Measurements from ENCODE around the gene EPG5. TPM values are rescaled to one million over a fixed set of nuclear protein-coding genes. Genes with fewer than 3 reads are reported as not detected.

Gene EPG5
- polyA plus RNA-seq, 1 of the 3 experiments (the other 2 are of a cell fraction): 13.6 TPM

DNA sequence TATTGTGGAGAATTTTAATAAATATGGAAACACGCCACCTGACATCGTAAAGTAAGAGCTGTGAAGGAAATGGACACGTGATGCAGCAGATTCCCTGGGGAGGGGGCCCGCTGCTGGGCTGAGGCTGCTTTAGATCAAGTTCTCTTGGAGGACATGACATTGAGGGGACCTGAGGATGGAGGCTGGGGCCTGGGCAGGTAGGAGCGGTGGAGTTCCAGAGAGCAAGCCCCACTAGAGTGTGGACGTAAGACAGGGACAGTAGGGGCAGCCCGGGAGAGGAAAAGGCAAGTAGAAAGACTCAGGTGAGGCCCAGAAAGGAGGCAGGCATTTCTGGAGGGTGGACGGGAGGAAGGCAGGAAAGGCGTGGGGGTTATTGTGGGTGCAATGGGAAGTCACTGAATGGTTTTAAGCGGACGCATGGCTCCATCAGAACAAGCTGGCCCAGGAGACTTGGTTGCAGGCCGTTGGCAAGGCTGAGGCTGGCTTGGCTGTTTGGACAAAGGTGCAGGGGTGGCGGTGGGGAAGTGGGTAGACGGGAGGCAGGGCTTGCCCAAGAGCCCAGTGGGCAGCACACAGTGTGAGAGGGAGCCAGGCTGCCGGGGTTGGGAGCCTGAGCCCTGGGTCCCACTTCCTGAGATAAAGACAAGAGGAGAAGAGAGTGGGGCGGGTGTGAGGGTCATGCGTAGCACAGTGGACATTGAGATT, 125.9 kb downstream of the EPG5 start:
- CTCF ChIA-PET: no interaction called here
- DNase-seq: no peak

More for the DNA sequence above, 125.9 kb downstream of the EPG5 start:
- no peak for TF ChIP-seq NRF1 (IDR thresholded peaks at IDR 0.05; ENCODE audit: low read depth, low read length)
- no peak for TF ChIP-seq MXI1 (IDR thresholded peaks at IDR 0.05; ENCODE audit: low read depth, low read length)
- TF ChIP-seq, protein P1, sequence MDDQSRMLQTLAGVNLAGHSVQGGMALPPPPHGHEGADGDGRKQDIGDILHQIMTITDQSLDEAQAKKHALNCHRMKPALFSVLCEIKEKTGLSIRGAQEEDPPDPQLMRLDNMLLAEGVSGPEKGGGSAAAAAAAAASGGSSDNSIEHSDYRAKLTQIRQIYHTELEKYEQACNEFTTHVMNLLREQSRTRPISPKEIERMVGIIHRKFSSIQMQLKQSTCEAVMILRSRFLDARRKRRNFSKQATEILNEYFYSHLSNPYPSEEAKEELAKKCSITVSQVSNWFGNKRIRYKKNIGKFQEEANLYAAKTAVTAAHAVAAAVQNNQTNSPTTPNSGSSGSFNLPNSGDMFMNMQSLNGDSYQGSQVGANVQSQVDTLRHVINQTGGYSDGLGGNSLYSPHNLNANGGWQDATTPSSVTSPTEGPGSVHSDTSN (IDR thresholded peaks at IDR 0.05): no peak
- TF ChIP-seq, protein P2, sequence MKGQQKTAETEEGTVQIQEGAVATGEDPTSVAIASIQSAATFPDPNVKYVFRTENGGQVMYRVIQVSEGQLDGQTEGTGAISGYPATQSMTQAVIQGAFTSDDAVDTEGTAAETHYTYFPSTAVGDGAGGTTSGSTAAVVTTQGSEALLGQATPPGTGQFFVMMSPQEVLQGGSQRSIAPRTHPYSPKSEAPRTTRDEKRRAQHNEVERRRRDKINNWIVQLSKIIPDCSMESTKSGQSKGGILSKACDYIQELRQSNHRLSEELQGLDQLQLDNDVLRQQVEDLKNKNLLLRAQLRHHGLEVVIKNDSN (IDR thresholded peaks at IDR 0.05; ENCODE audit: borderline replicate concordance, low read depth): no peak
- TF ChIP-seq GABPA (IDR thresholded peaks at IDR 0.05; ENCODE audit: low read depth): no peak
- no peak for TF ChIP-seq USF2 (IDR thresholded peaks at IDR 0.05; ENCODE audit: borderline replicate concordance, low read depth, low read length)
- TF ChIP-seq, protein P3, sequence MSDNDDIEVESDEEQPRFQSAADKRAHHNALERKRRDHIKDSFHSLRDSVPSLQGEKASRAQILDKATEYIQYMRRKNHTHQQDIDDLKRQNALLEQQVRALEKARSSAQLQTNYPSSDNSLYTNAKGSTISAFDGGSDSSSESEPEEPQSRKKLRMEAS (IDR thresholded peaks at IDR 0.05; ENCODE audit: low read depth): no peak
- TF ChIP-seq, protein P4, sequence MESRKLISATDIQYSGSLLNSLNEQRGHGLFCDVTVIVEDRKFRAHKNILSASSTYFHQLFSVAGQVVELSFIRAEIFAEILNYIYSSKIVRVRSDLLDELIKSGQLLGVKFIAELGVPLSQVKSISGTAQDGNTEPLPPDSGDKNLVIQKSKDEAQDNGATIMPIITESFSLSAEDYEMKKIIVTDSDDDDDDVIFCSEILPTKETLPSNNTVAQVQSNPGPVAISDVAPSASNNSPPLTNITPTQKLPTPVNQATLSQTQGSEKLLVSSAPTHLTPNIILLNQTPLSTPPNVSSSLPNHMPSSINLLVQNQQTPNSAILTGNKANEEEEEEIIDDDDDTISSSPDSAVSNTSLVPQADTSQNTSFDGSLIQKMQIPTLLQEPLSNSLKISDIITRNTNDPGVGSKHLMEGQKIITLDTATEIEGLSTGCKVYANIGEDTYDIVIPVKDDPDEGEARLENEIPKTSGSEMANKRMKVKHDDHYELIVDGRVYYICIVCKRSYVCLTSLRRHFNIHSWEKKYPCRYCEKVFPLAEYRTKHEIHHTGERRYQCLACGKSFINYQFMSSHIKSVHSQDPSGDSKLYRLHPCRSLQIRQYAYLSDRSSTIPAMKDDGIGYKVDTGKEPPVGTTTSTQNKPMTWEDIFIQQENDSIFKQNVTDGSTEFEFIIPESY (IDR thresholded peaks at IDR 0.05; ENCODE audit: borderline replicate concordance, low read depth): no peak
- TF ChIP-seq RAD21 (IDR thresholded peaks at IDR 0.05; ENCODE audit: low read length): no peak
- no peak for TF ChIP-seq TEAD4 (IDR thresholded peaks at IDR 0.05; ENCODE audit: borderline replicate concordance, insufficient read depth)
- TF ChIP-seq RFX5 (IDR thresholded peaks at IDR 0.05; ENCODE audit: low read length): no peak
- TF ChIP-seq CTCF (IDR thresholded peaks at IDR 0.05): no peak
- TF ChIP-seq FOSL2 (IDR thresholded peaks at IDR 0.05; ENCODE audit: borderline replicate concordance, low read depth): no peak
- no peak for TF ChIP-seq EZH2phosphoT487 (IDR thresholded peaks at IDR 0.05; ENCODE audit: borderline replicate concordance, low read depth)
- Histone ChIP-seq H4K20me1 (ENCODE audit: insufficient read depth) (no peaks in the 10 kb centered on the region), H3K27me3 (ENCODE audit: insufficient read depth) (no peaks in the 10 kb centered on the region), H2AFZ (ENCODE audit: low read depth) (no peak overlapping the region), H3K9me2 (no peaks in the 10 kb centered on the region), H3K9ac (no peak overlapping the region), H3K4me3 (ENCODE audit: low read depth in 2 of 2, low read length in 1 of 2) (no peak overlapping the region), H3K9me3 (no peaks in the 10 kb centered on the region), H3K4me1 (ENCODE audit: control insufficient read depth in 1 of 2, insufficient read depth in 2 of 2, low read depth in 1 of 2, low read length in 1 of 2) (peaks cover 12 to 15% of the 10 kb centered on the region in 2 experiments; a peak in 1 of 4 replicates), H3K27ac (ENCODE audit: low read depth in 2 of 2, low read length in 1 of 2) (no peak overlapping the region), H3F3A (replicated peaks; ENCODE audit: insufficient read depth) (no peaks in the 10 kb centered on the region), H3K79me2 (ENCODE audit: insufficient read depth) (no peaks in the 10 kb centered on the region), H3K4me2 (no peak overlapping the region), H3K36me3 (replicated peaks in 1 of 2; ENCODE audit: control insufficient read depth in 1 of 2, insufficient read depth in 2 of 2, low read length in 1 of 2) (no peaks in the 10 kb centered on the region)
- WGBS (ENCODE audit: low lambda C conversion rate): 83% methylated on average over 15 of the region's 17 CpGs
- POLR2A ChIA-PET: no interaction called here

All from SK-N-SH (cell line).